ENCODE data around the gene POU2F3.

- TF ChIP-seq POLR2A (IDR thresholded peaks at IDR 0.05) = no peak
- no peak for TF ChIP-seq CTCF (IDR thresholded peaks at IDR 0.05)
These were observed 64.6 kb downstream of the POU2F3 start for GRCh38 chr11:120304526-120304925.

Measured in testis (tissue), 2 donors.